Kasumi-1 (cell line): ENCODE measurements around the gene ALDH1L1.

ENCODE experiments used
- DNase-seq, 2 experiments: peaks; one replicate each; lab custom pipeline; 2025; lab: John Stamatoyannopoulos, UW

The ALDH1L1 gene

GRCh38 chr3:126194713-126195305, 14.4 kb upstream of the ALDH1L1 start:
- peak; percentile 10 to 24 for DNase-seq

GRCh38 chr3:126191246-126191645, 10.9 kb upstream of the ALDH1L1 start:
- no peak for DNase-seq

GRCh38 chr3:126187920-126188319, 7.5 kb upstream of the ALDH1L1 start:
- DNase-seq: no peak

GRCh38 chr3:126186749-126187148, 6.4 kb upstream of the ALDH1L1 start:
- DNase-seq: no peak

GRCh38 chr3:126186271-126186670, 5.9 kb upstream of the ALDH1L1 start:
- DNase-seq: no peak

- DNase-seq: no peak
Observed at GRCh38 chr3:126184465-126185000, 4.1 kb upstream of the ALDH1L1 start.

- DNase-seq: no peak
Observed at GRCh38 chr3:126181398-126181725, 976 bp upstream of the ALDH1L1 start.

GRCh38 chr3:126179825-126180476, 435 bp downstream of the ALDH1L1 start:
- DNase-seq: no peak

- no peak for DNase-seq
Observed at GRCh38 chr3:126170073-126170777, 10.2 kb downstream of the ALDH1L1 start.

GRCh38 chr3:126167566-126167965, 12.8 kb downstream of the ALDH1L1 start:
- DNase-seq: no peak

- DNase-seq: no peak
Observed at GRCh38 chr3:126166009-126166408, 14.4 kb downstream of the ALDH1L1 start.

- no peak for DNase-seq
Observed at GRCh38 chr3:126161309-126161708, 19.1 kb downstream of the ALDH1L1 start.

- DNase-seq: no peak
Observed at GRCh38 chr3:126160243-126161210, 19.9 kb downstream of the ALDH1L1 start.

GRCh38 chr3:126159476-126159875, 20.9 kb downstream of the ALDH1L1 start:
- no peak for DNase-seq

- no peak for DNase-seq
Observed at GRCh38 chr3:126158912-126159454, 21.4 kb downstream of the ALDH1L1 start.

GRCh38 chr3:126158016-126158911, 22.1 kb downstream of the ALDH1L1 start:
- no peak for DNase-seq

GRCh38 chr3:126157083-126157768, 23.2 kb downstream of the ALDH1L1 start:
- no peak for DNase-seq

- DNase-seq: no peak
Observed at GRCh38 chr3:126156468-126156867, 23.9 kb downstream of the ALDH1L1 start.

GRCh38 chr3:126155819-126156218, 24.6 kb downstream of the ALDH1L1 start:
- no peak for DNase-seq

GRCh38 chr3:126155280-126155640, 25.1 kb downstream of the ALDH1L1 start:
- no peak for DNase-seq
